ENCODE measurements around the gene PNPLA6.

DNA sequence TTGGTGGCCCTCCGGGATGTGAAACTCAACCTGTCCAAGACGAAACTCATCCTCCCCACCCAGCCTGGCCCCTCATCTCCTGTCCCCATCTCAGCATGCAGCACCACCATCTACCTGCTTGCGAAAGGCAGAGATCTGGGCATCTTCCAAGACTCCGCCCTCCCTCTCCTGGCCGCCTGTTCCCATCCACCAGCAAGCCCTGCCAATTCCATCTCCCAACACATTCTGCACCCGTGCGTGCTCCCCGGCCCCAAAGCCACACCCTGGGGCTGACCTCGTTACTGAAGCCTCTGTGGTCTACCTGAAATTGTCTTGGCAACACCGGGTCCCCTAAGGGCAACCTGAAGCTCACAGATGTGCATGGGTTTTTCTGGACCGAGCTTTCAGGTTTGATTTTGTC lies 46.9 kb downstream of the PNPLA6 start:
- TF ChIP-seq, protein P1, sequence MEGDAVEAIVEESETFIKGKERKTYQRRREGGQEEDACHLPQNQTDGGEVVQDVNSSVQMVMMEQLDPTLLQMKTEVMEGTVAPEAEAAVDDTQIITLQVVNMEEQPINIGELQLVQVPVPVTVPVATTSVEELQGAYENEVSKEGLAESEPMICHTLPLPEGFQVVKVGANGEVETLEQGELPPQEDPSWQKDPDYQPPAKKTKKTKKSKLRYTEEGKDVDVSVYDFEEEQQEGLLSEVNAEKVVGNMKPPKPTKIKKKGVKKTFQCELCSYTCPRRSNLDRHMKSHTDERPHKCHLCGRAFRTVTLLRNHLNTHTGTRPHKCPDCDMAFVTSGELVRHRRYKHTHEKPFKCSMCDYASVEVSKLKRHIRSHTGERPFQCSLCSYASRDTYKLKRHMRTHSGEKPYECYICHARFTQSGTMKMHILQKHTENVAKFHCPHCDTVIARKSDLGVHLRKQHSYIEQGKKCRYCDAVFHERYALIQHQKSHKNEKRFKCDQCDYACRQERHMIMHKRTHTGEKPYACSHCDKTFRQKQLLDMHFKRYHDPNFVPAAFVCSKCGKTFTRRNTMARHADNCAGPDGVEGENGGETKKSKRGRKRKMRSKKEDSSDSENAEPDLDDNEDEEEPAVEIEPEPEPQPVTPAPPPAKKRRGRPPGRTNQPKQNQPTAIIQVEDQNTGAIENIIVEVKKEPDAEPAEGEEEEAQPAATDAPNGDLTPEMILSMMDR (IDR thresholded peaks at IDR 0.05; ENCODE audit: low read depth, low read length), result no peak
- no peak for TF ChIP-seq EZH2phosphoT487 (IDR thresholded peaks at IDR 0.05; ENCODE audit: low read depth)
